ENCODE measurements around the gene OR6N1. TPM values are rescaled to one million over a fixed set of nuclear protein-coding genes. Genes with fewer than 3 reads are reported as not detected.

The OR6N1 gene

GRCh38 chr1:158719664-158720063, 52.3 kb downstream of the OR6N1 start:
- Histone ChIP-seq H3K9ac (ENCODE audit: low read length) (no peak overlapping the region), H3K27me3 (ENCODE audit: insufficient read depth, low read length, poor library complexity) (no peaks in the 10 kb centered on the region), H3K27ac (ENCODE audit: low read depth, low read length) (no peak overlapping the region), H3K23ac (ENCODE audit: low read length) (no peak overlapping the region), H4K8ac (ENCODE audit: low read depth, low read length) (no peak overlapping the region), H3K4me1 (ENCODE audit: control insufficient read depth, low read depth, low read length) (no peaks in the 10 kb centered on the region), H3K4ac (ENCODE audit: low read depth, low read length) (no peak overlapping the region), H2BK120ac (ENCODE audit: low read depth, low read length) (no peak overlapping the region), H2AK5ac (ENCODE audit: low read length) (no peak overlapping the region), H3K79me2 (ENCODE audit: control insufficient read depth, insufficient read depth, low read length) (no peaks in the 10 kb centered on the region), H4K5ac (ENCODE audit: low read length) (no peak overlapping the region), H3K79me1 (ENCODE audit: low read length) (no peaks in the 10 kb centered on the region), H3K18ac (ENCODE audit: low read length) (no peak overlapping the region), H3K4me2 (ENCODE audit: low read length) (no peak overlapping the region), H3K4me3 (ENCODE audit: low read length) (no peak overlapping the region), H3K56ac (ENCODE audit: low read length) (no peak overlapping the region), H2BK5ac (ENCODE audit: low read length) (no peak overlapping the region), H3K36me3 (ENCODE audit: control insufficient read depth, insufficient read depth, low read length) (no peaks in the 10 kb centered on the region), H2BK15ac (replicated peaks; ENCODE audit: low read depth) (no peak overlapping the region)
- DNase-seq = no peak
- WGBS (ENCODE audit: extremely low coverage, insufficient coverage, low lambda C conversion rate) = no CpG with 5 or more reads among the region's 3 CpGs

GRCh38 chr1:158717344-158717743, 54.7 kb downstream of the OR6N1 start:
- Histone ChIP-seq H2BK5ac (ENCODE audit: low read length) (no peak overlapping the region), H2AK5ac (ENCODE audit: low read length) (no peak overlapping the region), H2BK120ac (ENCODE audit: low read depth, low read length) (no peak overlapping the region)

GRCh38 chr1:158716335-158716734, 55.7 kb downstream of the OR6N1 start:
- no peak overlapping the region for H3K4me3 ChIP-seq (ENCODE audit: low read length)
- no peak overlapping the region for H3K56ac ChIP-seq (ENCODE audit: low read length)
- H2BK120ac ChIP-seq (ENCODE audit: low read depth, low read length) = no peak overlapping the region
- no peak overlapping the region for H3K27ac ChIP-seq (ENCODE audit: low read depth, low read length)
- H3K27me3 ChIP-seq (ENCODE audit: insufficient read depth, low read length, poor library complexity) = no peaks in the 10 kb centered on the region
- DNase-seq = no peak
- no peak overlapping the region for H2BK5ac ChIP-seq (ENCODE audit: low read length)
- no peak overlapping the region for H3K9ac ChIP-seq (ENCODE audit: low read length)
- no peaks in the 10 kb centered on the region for H3K36me3 ChIP-seq (ENCODE audit: control insufficient read depth, insufficient read depth, low read length)
- no peak overlapping the region for H3K4me2 ChIP-seq (ENCODE audit: low read length)
- H4K5ac ChIP-seq (ENCODE audit: low read length) = no peak overlapping the region
- no peak overlapping the region for H3K18ac ChIP-seq (ENCODE audit: low read length)
- H3K23ac ChIP-seq (ENCODE audit: low read length) = no peak overlapping the region
- H4K8ac ChIP-seq (ENCODE audit: low read depth, low read length) = no peak overlapping the region
- H3K79me1 ChIP-seq (ENCODE audit: low read length) = no peaks in the 10 kb centered on the region
- no peaks in the 10 kb centered on the region for H3K79me2 ChIP-seq (ENCODE audit: control insufficient read depth, insufficient read depth, low read length)
- H2AK5ac ChIP-seq (ENCODE audit: low read length) = no peak overlapping the region
- H3K4ac ChIP-seq (ENCODE audit: low read depth, low read length) = no peak overlapping the region
- no peak overlapping the region for H2BK15ac ChIP-seq (replicated peaks; ENCODE audit: low read depth)
- no CpG with 5 or more reads among the region's 1 CpG for WGBS (ENCODE audit: extremely low coverage, insufficient coverage, low lambda C conversion rate)
- H3K4me1 ChIP-seq (ENCODE audit: control insufficient read depth, low read depth, low read length) = no peaks in the 10 kb centered on the region

More at GRCh38 chr1:158717344-158717743, 54.7 kb downstream of the OR6N1 start:
- H3K23ac ChIP-seq (ENCODE audit: low read length) = no peak overlapping the region
- H3K4ac ChIP-seq (ENCODE audit: low read depth, low read length) = no peak overlapping the region
- H2BK15ac ChIP-seq (replicated peaks; ENCODE audit: low read depth) = no peak overlapping the region
- no peak overlapping the region for H4K8ac ChIP-seq (ENCODE audit: low read depth, low read length)
- no CpG with 5 or more reads among the region's 6 CpGs for WGBS (ENCODE audit: extremely low coverage, insufficient coverage, low lambda C conversion rate)
- no peaks in the 10 kb centered on the region for H3K79me2 ChIP-seq (ENCODE audit: control insufficient read depth, insufficient read depth, low read length)
- no peaks in the 10 kb centered on the region for H3K79me1 ChIP-seq (ENCODE audit: low read length)
- no peak overlapping the region for H3K4me2 ChIP-seq (ENCODE audit: low read length)
- H3K18ac ChIP-seq (ENCODE audit: low read length) = no peak overlapping the region
- H3K4me3 ChIP-seq (ENCODE audit: low read length) = no peak overlapping the region
- H4K5ac ChIP-seq (ENCODE audit: low read length) = no peak overlapping the region
- no peaks in the 10 kb centered on the region for H3K27me3 ChIP-seq (ENCODE audit: insufficient read depth, low read length, poor library complexity)
- H3K27ac ChIP-seq (ENCODE audit: low read depth, low read length) = no peak overlapping the region
- no peak overlapping the region for H3K56ac ChIP-seq (ENCODE audit: low read length)
- DNase-seq = no peak
- no peaks in the 10 kb centered on the region for H3K4me1 ChIP-seq (ENCODE audit: control insufficient read depth, low read depth, low read length)
- no peak overlapping the region for H3K9ac ChIP-seq (ENCODE audit: low read length)
- no peaks in the 10 kb centered on the region for H3K36me3 ChIP-seq (ENCODE audit: control insufficient read depth, insufficient read depth, low read length)

GRCh38 chr1:158714754-158715153, 57.2 kb downstream of the OR6N1 start:
- H3K18ac ChIP-seq (ENCODE audit: low read length) = no peak overlapping the region
- no peaks in the 10 kb centered on the region for H3K4me1 ChIP-seq (ENCODE audit: control insufficient read depth, low read depth, low read length)
- H2BK120ac ChIP-seq (ENCODE audit: low read depth, low read length) = no peak overlapping the region
- no peak overlapping the region for H3K23ac ChIP-seq (ENCODE audit: low read length)
- DNase-seq = no peak
- H3K9ac ChIP-seq (ENCODE audit: low read length) = no peak overlapping the region
- H3K4me3 ChIP-seq (ENCODE audit: low read length) = no peak overlapping the region
- no peak overlapping the region for H3K4ac ChIP-seq (ENCODE audit: low read depth, low read length)
- H4K8ac ChIP-seq (ENCODE audit: low read depth, low read length) = no peak overlapping the region
- H3K79me1 ChIP-seq (ENCODE audit: low read length) = no peaks in the 10 kb centered on the region
- H4K5ac ChIP-seq (ENCODE audit: low read length) = no peak overlapping the region
- H2AK5ac ChIP-seq (ENCODE audit: low read length) = no peak overlapping the region
- H3K27ac ChIP-seq (ENCODE audit: low read depth, low read length) = no peak overlapping the region
- H2BK15ac ChIP-seq (replicated peaks; ENCODE audit: low read depth) = no peak overlapping the region
- H3K27me3 ChIP-seq (ENCODE audit: insufficient read depth, low read length, poor library complexity) = no peaks in the 10 kb centered on the region
- H3K4me2 ChIP-seq (ENCODE audit: low read length) = no peak overlapping the region
- H3K36me3 ChIP-seq (ENCODE audit: control insufficient read depth, insufficient read depth, low read length) = no peaks in the 10 kb centered on the region
- no peak overlapping the region for H2BK5ac ChIP-seq (ENCODE audit: low read length)
- no peaks in the 10 kb centered on the region for H3K79me2 ChIP-seq (ENCODE audit: control insufficient read depth, insufficient read depth, low read length)
- no CpG with 5 or more reads among the region's 1 CpG for WGBS (ENCODE audit: extremely low coverage, insufficient coverage, low lambda C conversion rate)
- H3K56ac ChIP-seq (ENCODE audit: low read length) = no peak overlapping the region

Small RNA genes within 50 kb of the gene (small RNA-seq; reads per million reads assigned to genes)
- gene OR2AQ1P (ENCODE audit: insufficient read depth) = not detected
